ENCODE results near the gene TAS2R50. TPM values are rescaled to one million over a fixed set of nuclear protein-coding genes. Genes with fewer than 3 reads are reported as not detected.

The TAS2R50 gene
- total and polyA plus RNA-seq, 10 of the 15 experiments (the other 5 are each of a cell fraction or from before 2014, with no cell fraction given), result 0.33 to 3.2 (median 1.6) TPM; not detected in 5

DNA sequence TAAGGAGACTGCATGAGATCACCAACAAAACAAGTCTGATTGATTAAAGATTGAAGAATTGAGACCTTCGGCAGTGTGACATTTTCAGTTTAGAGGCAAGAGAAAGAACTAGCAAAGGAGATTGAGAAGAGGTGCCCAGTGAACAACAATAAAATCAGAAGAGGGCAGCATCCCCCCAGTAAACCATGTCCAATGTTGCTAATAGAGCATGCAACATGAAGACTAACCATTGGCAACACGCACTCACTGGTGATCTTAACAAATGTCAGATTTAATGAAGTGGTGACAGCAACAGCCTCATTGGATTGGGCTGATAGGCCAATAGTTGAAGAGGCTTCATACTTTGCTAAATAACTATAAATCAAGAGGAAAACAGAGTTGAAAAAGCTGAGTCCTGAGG is 26.9 kb downstream of the TAS2R50 start:
- Histone ChIP-seq H3K27ac (ENCODE audit: control insufficient read depth, insufficient read depth) (no peak overlapping the region), H4K20me1 (ENCODE audit: control insufficient read depth, insufficient read depth) (no peaks in the 10 kb centered on the region), H3K27me3 (replicated peaks in 1 of 2; ENCODE audit: control insufficient read depth in 2 of 2, insufficient read depth in 2 of 2, low read length in 1 of 2) (no peaks in the 10 kb centered on the region), H3K36me3 (ENCODE audit: control insufficient read depth in 2 of 2, insufficient read depth in 2 of 2, low read length in 1 of 2) (no peaks in the 10 kb centered on the region), H3K4me2 (ENCODE audit: control insufficient read depth, insufficient read depth) (no peak overlapping the region), H3K9me3 (replicated peaks; ENCODE audit: control insufficient read depth, insufficient read depth, low read length) (no peaks in the 10 kb centered on the region), H3K4me3 (no peak overlapping the region), H3K4me1 (ENCODE audit: control insufficient read depth, insufficient read depth, low read length) (no peaks in the 10 kb centered on the region), H2AFZ (ENCODE audit: control insufficient read depth, low read depth, low read length) (no peak overlapping the region), H3K79me2 (ENCODE audit: control insufficient read depth, insufficient read depth, low read length) (peaks cover 2% of the 10 kb centered on the region; the same call in 1 of the 2 replicates), H3K9ac (ENCODE audit: control insufficient read depth, insufficient read depth, low read length) (no peak overlapping the region)
- in situ Hi-C loops (cut with MboI) (no loop called here), intact Hi-C loops (cut with micrococcal nuclease; ENCODE audit: unreplicated experiment) (loop anchor here (10.0 kb wide), 1 partner anchor 235 kb away; no protein-coding TSS in a partner anchor)
- TF ChIP-seq ATF3 (IDR thresholded peaks at IDR 0.05; ENCODE audit: borderline replicate concordance, extremely low read depth, low read depth, low read length) (no peak), RAD21 (IDR thresholded peaks at IDR 0.05; ENCODE audit: insufficient read depth, low read depth, low read length) (peak; percentile 32; the same call in 1 of the 2 replicates)
- TF ChIP-seq, protein P1, sequence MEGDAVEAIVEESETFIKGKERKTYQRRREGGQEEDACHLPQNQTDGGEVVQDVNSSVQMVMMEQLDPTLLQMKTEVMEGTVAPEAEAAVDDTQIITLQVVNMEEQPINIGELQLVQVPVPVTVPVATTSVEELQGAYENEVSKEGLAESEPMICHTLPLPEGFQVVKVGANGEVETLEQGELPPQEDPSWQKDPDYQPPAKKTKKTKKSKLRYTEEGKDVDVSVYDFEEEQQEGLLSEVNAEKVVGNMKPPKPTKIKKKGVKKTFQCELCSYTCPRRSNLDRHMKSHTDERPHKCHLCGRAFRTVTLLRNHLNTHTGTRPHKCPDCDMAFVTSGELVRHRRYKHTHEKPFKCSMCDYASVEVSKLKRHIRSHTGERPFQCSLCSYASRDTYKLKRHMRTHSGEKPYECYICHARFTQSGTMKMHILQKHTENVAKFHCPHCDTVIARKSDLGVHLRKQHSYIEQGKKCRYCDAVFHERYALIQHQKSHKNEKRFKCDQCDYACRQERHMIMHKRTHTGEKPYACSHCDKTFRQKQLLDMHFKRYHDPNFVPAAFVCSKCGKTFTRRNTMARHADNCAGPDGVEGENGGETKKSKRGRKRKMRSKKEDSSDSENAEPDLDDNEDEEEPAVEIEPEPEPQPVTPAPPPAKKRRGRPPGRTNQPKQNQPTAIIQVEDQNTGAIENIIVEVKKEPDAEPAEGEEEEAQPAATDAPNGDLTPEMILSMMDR (IDR thresholded peaks at IDR 0.05 in 2 of 3, conservative IDR thresholded peaks at IDR 0.05 in 1 of 3; ENCODE audit: control insufficient read depth in 2 of 3, extremely low read depth in 1 of 3, insufficient read depth in 1 of 3, low read depth in 3 of 3, low read length in 3 of 3), result peak in 2 of 3 experiments; percentile 1 to 25; a peak in 2 of 6 replicates
- SMC1A ChIA-PET (ENCODE audit: uncharacterized antibody, unreplicated experiment), result no interaction called here
- CTCF ChIA-PET, result no interaction called here
- 91% methylated on average over 2 of the region's 2 CpGs for WGBS (ENCODE audit: insufficient coverage, insufficient replicate concordance, low lambda C conversion rate, missing lambda C conversion rate)
- FAIRE-seq (no peak), DNase-seq (ENCODE audit: low read depth, low spot score) (no peak), ATAC-seq (no peak)
- BruUV-seq (replicated peaks), result no TSS peak
- POLR2A ChIA-PET, result no interaction called here
- RAD21 ChIA-PET (ENCODE audit: unreplicated experiment), result no interaction called here

GRCh38 chr12:10957741-10958140 is 29.0 kb downstream of the TAS2R50 start:
- CTCF ChIA-PET, result no interaction called here
- Histone ChIP-seq H3K4me1 (ENCODE audit: control insufficient read depth, insufficient read depth, low read length) (no peaks in the 10 kb centered on the region), H3K27me3 (replicated peaks in 1 of 2; ENCODE audit: control insufficient read depth in 2 of 2, insufficient read depth in 2 of 2, low read length in 1 of 2) (no peaks in the 10 kb centered on the region), H3K36me3 (ENCODE audit: control insufficient read depth in 2 of 2, insufficient read depth in 2 of 2, low read length in 1 of 2) (no peaks in the 10 kb centered on the region; a peak in 1 of 4 replicates), H3K9ac (ENCODE audit: control insufficient read depth, insufficient read depth, low read length) (no peak overlapping the region), H3K9me3 (replicated peaks; ENCODE audit: control insufficient read depth, insufficient read depth, low read length) (no peaks in the 10 kb centered on the region; the same call in 1 of the 3 replicates), H2AFZ (ENCODE audit: control insufficient read depth, low read depth, low read length) (no peak overlapping the region), H3K27ac (ENCODE audit: control insufficient read depth, insufficient read depth) (no peak overlapping the region), H3K4me3 (no peak overlapping the region), H3K79me2 (ENCODE audit: control insufficient read depth, insufficient read depth, low read length) (peaks cover 2% of the 10 kb centered on the region), H4K20me1 (ENCODE audit: control insufficient read depth, insufficient read depth) (no peaks in the 10 kb centered on the region), H3K4me2 (ENCODE audit: control insufficient read depth, insufficient read depth) (no peak overlapping the region)
- RAD21 ChIA-PET (ENCODE audit: unreplicated experiment), result no interaction called here
- no peak for DNase-seq (ENCODE audit: low read depth, low spot score)
- ATAC-seq, result no peak
- no peak for FAIRE-seq
- POLR2A ChIA-PET, result no interaction called here
- intact Hi-C loops (cut with micrococcal nuclease; ENCODE audit: unreplicated experiment) (no loop called here), in situ Hi-C loops (cut with MboI) (no loop called here)
- SMC1A ChIA-PET (ENCODE audit: uncharacterized antibody, unreplicated experiment), result interaction anchor here (0.6 to 1.5 kb wide), 2 partner anchors 22 to 25 kb away, joined by 3 to 4 read pairs; no protein-coding TSS in a partner anchor
- no TSS peak for BruUV-seq (replicated peaks)
- TF ChIP-seq SMAD5 (IDR thresholded peaks at IDR 0.05; ENCODE audit: low read depth) (no peak), BRCA1 (IDR thresholded peaks at IDR 0.05; ENCODE audit: low read depth, low read length) (no peak), ATF7 (IDR thresholded peaks at IDR 0.05; ENCODE audit: low read depth) (no peak), ZNF384 (IDR thresholded peaks at IDR 0.05; ENCODE audit: borderline replicate concordance, low read depth, low read length) (no peak), EP300 (IDR thresholded peaks at IDR 0.05; ENCODE audit: borderline replicate concordance in 1 of 2, control insufficient read depth in 1 of 2, low read depth in 2 of 2, low read length in 2 of 2) (no peak), IRF4 (IDR thresholded peaks at IDR 0.05; ENCODE audit: low read depth, low read length) (no peak), ETV6 (conservative IDR thresholded peaks at IDR 0.05 in 1 of 2, IDR thresholded peaks at IDR 0.05 in 1 of 2; ENCODE audit: borderline replicate concordance in 1 of 2, low read depth in 1 of 2) (no peak), SPI1 (IDR thresholded peaks at IDR 0.05; ENCODE audit: borderline replicate concordance, insufficient read depth, low read depth, low read length) (no peak), CREB1 (IDR thresholded peaks at IDR 0.05; ENCODE audit: low read depth) (no peak)
- TF ChIP-seq, protein P2, sequence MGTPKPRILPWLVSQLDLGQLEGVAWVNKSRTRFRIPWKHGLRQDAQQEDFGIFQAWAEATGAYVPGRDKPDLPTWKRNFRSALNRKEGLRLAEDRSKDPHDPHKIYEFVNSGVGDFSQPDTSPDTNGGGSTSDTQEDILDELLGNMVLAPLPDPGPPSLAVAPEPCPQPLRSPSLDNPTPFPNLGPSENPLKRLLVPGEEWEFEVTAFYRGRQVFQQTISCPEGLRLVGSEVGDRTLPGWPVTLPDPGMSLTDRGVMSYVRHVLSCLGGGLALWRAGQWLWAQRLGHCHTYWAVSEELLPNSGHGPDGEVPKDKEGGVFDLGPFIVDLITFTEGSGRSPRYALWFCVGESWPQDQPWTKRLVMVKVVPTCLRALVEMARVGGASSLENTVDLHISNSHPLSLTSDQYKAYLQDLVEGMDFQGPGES (IDR thresholded peaks at IDR 0.05), result no peak

Measured in GM12878 (cell line).